Medulla oblongata (tissue), 1 donor: ENCODE measurements around the gene OSBPL9.
A peak's percentile ranks its signal among the peaks of the same experiment; 100 is the strongest.
"Not testable (repeated sequence)": the region's sequence is repeated elsewhere in the genome, so short reads cannot be mapped to it uniquely, and the experiment has no call there.

ENCODE experiments used
- DNase-seq: peaks from one replicate; pipeline ENCODE4 v3.0.0-alpha.2; 2015; ENCODE audit errors: extremely low spot score

Gene OSBPL9

GRCh38 chr1:51788938-51789337, 172.0 kb downstream of the OSBPL9 start:
- no peak for DNase-seq

GRCh38 chr1:51789342-51789741, 172.4 kb downstream of the OSBPL9 start:
- no peak for DNase-seq

- DNase-seq: no peak
Observed at GRCh38 chr1:51790385-51790784, 173.5 kb downstream of the OSBPL9 start.

GRCh38 chr1:51791888-51792287, 175.0 kb downstream of the OSBPL9 start:
- no peak for DNase-seq

GRCh38 chr1:51792864-51793263, 176.0 kb downstream of the OSBPL9 start:
- peak; percentile 54 for DNase-seq

GRCh38 chr1:51794260-51794659, 177.4 kb downstream of the OSBPL9 start:
- DNase-seq: no peak

GRCh38 chr1:51794868-51795267, 178.0 kb downstream of the OSBPL9 start:
- DNase-seq: no peak

- DNase-seq: no peak
Observed at GRCh38 chr1:51799372-51799771, 182.5 kb downstream of the OSBPL9 start.

- no peak for DNase-seq
Observed at GRCh38 chr1:51814513-51814912, 197.6 kb downstream of the OSBPL9 start.

GRCh38 chr1:51818487-51818886, 201.6 kb downstream of the OSBPL9 start:
- DNase-seq: no peak

- DNase-seq: not testable (repeated sequence)
Observed at GRCh38 chr1:51819021-51819420, 202.1 kb downstream of the OSBPL9 start.

- DNase-seq: no peak
Observed at GRCh38 chr1:51819810-51820209, 202.9 kb downstream of the OSBPL9 start.

GRCh38 chr1:51829058-51829457, 212.2 kb downstream of the OSBPL9 start:
- DNase-seq: no peak

- no peak for DNase-seq
Observed at GRCh38 chr1:51833700-51834099, 216.8 kb downstream of the OSBPL9 start.

GRCh38 chr1:51837243-51837642, 220.4 kb downstream of the OSBPL9 start:
- DNase-seq: no peak
